A549 treated with CORT108297 at 1 μM for 4 hours (cell line): ENCODE data around the gene SAMD8. TPM values are rescaled to one million over a fixed set of nuclear protein-coding genes. Genes with fewer than 3 reads are reported as not detected.

Experiments
- total RNA-seq: library from RNA; stranded (reverse); fragments of 200-300 nt; extraction: Qiagen RNA extraction; gene quantifications from 5 replicates; pipeline ENCODE4 v1.2.3, GENCODE V29; 2022

Gene SAMD8
- total RNA-seq, result 8.0 to 12.7 TPM (median 10.1 TPM) in 5 replicates

DNA sequence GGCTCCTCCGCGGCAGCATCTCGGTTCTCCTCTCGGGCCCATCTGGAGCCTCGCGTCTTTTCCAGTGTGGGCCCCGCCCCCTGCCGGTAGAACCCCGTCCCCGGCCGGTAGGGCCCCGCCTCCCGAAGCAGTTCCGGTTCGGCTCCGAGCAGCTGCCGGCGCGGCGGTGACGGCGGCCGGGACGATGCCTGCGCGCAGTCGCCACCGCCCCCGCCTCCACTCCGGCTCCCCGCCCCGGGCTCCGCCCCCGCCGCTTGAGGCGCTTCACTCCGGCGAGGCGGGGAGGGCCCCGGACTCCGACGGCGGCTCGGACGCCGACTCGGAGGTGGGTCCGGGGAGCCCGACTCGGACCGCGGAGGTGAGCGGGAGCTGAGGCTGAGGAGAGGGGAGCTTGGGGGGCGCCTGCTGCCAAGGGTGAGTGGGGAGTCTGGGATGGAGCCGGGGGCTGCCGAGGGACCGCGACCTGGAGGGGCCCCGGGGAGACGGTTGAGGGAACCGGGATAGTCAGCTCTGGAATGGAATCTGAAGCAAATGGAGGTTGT, at the start of gene SAMD8:
Gene SAMD8, plus strand, starts transcription at position 292 of the 542 bp plus-strand sequence. CDS start 38,873 bp downstream, outside the sequence.

GRCh38 chr10:75210282-75211006, 99.0 kb downstream of the SAMD8 start, which contains the start of gene VDAC2:
VDAC2 (plus strand) TSS chr10:75210796; CDS start chr10:75211159, 363 bp downstream.

Other genes starting within 250 kb of the SAMD8 start
- gene VDAC2, start 99.1 kb downstream of the SAMD8 start, total RNA-seq, result 281 to 341 TPM (median 295 TPM) in 5 replicates
- 29.2 to 56.7 TPM (median 53.1 TPM) in 5 replicates for gene COMTD1, start 124.3 kb downstream of the SAMD8 start, total RNA-seq